Measurements from ENCODE around the gene EPB41.
"Not testable (repeated sequence)": the region's sequence is repeated elsewhere in the genome, so short reads cannot be mapped to it uniquely, and the experiment has no call there.

Gene EPB41

GRCh38 chr1:29144178-29144577 is 229.8 kb downstream of the EPB41 start:
- no peak for DNase-seq

- DNase-seq = no peak
Measured at GRCh38 chr1:29145739-29146437, 231.5 kb downstream of the EPB41 start.

- no peak for DNase-seq
Measured at GRCh38 chr1:29148656-29149491, 234.5 kb downstream of the EPB41 start.

- not testable (repeated sequence) for DNase-seq
Measured at GRCh38 chr1:29150346-29150745, 236.0 kb downstream of the EPB41 start.

GRCh38 chr1:29152046-29152805 is 237.9 kb downstream of the EPB41 start:
- DNase-seq = no peak

GRCh38 chr1:29156543-29157268 is 242.3 kb downstream of the EPB41 start:
- no peak for DNase-seq

GRCh38 chr1:29157269-29157601 is 242.9 kb downstream of the EPB41 start:
- no peak for DNase-seq

- no peak for DNase-seq
Measured at GRCh38 chr1:29159773-29160172, 245.4 kb downstream of the EPB41 start.

GRCh38 chr1:29162025-29162424 is 247.7 kb downstream of the EPB41 start:
- DNase-seq = no peak

- DNase-seq = no peak
Measured at GRCh38 chr1:29162476-29163138, 248.2 kb downstream of the EPB41 start.

- DNase-seq = no peak
Measured at GRCh38 chr1:29164588-29164987, 250.2 kb downstream of the EPB41 start.

- DNase-seq = no peak
Measured at GRCh38 chr1:29166291-29166878, 252.0 kb downstream of the EPB41 start.

GRCh38 chr1:29167904-29168303 is 253.5 kb downstream of the EPB41 start:
- no peak for DNase-seq
